Mesendoderm (in vitro differentiated cells): ENCODE data around the gene FTO.

ENCODE experiments used
- DNase-seq: peaks from one replicate; pipeline ENCODE4 v3.0.0; 2013
- H2AK5ac ChIP-seq: 2 replicates; pipeline ENCODE4 v1.6.1; 2013; ENCODE audit warnings: low read length, inconsistent platforms
- H2BK120ac ChIP-seq: 2 replicates; pipeline ENCODE4 v1.6.1; 2013; ENCODE audit warnings: low read depth, mild to moderate bottlenecking, low read length, moderate library complexity, mixed read lengths
- H2BK15ac ChIP-seq: replicated peaks from 2 replicates; pipeline ENCODE4 v1.6.1; 2013; ENCODE audit warnings: low read depth, mild to moderate bottlenecking, moderate library complexity
- H2BK5ac ChIP-seq: 2 replicates; pipeline ENCODE4 v1.6.1; 2013; ENCODE audit warnings: low read length, inconsistent platforms
- H3K18ac ChIP-seq: 2 replicates; pipeline ENCODE4 v1.6.1; 2013; ENCODE audit warnings: mild to moderate bottlenecking, low read length, mixed read lengths
- H3K23ac ChIP-seq: one replicate; pipeline ENCODE4 v1.6.1; 2013; ENCODE audit warnings: low read length
- H3K27ac ChIP-seq: 2 replicates; pipeline ENCODE4 v1.5.1; 2013; ENCODE audit warnings: low read depth, mild to moderate bottlenecking, inconsistent platforms, low read length, moderate library complexity
- H3K27me3 ChIP-seq: 2 replicates; pipeline ENCODE4 v1.6.1; 2013; ENCODE audit warnings: low read length, control low read depth, mild to moderate bottlenecking, inconsistent platforms; ENCODE audit not compliant: insufficient read depth, poor library complexity
- H3K36me3 ChIP-seq: 2 replicates; pipeline ENCODE4 v1.6.1; 2013; ENCODE audit warnings: low read length, inconsistent platforms; ENCODE audit not compliant: control insufficient read depth, insufficient read depth
- H3K4ac ChIP-seq: one replicate; pipeline ENCODE4 v1.6.1; 2013; ENCODE audit warnings: low read depth, mild to moderate bottlenecking, low read length, moderate library complexity
- H3K4me1 ChIP-seq: 2 replicates; pipeline ENCODE4 v1.6.1; 2013; ENCODE audit warnings: low read depth, low read length, inconsistent platforms; ENCODE audit not compliant: control insufficient read depth
- H3K4me2 ChIP-seq: 2 replicates; pipeline ENCODE4 v1.6.1; 2013; ENCODE audit warnings: low read length
- H3K4me3 ChIP-seq: 2 replicates; pipeline ENCODE4 v1.5.1; 2013; ENCODE audit warnings: mild to moderate bottlenecking, low read length
- H3K56ac ChIP-seq: one replicate; pipeline ENCODE4 v1.6.1; 2013; ENCODE audit warnings: low read length
- H3K79me1 ChIP-seq: 2 replicates; pipeline ENCODE4 v1.6.1; 2013; ENCODE audit warnings: low read length, inconsistent platforms
- H3K79me2 ChIP-seq: 2 replicates; pipeline ENCODE4 v1.6.1; 2013; ENCODE audit warnings: mild to moderate bottlenecking, low read length; ENCODE audit not compliant: control insufficient read depth, insufficient read depth
- H3K9ac ChIP-seq: 2 replicates; pipeline ENCODE4 v1.6.1; 2013; ENCODE audit warnings: low read length, inconsistent platforms
- H4K5ac ChIP-seq: one replicate; pipeline ENCODE4 v1.6.1; 2013; ENCODE audit warnings: low read length
- H4K8ac ChIP-seq: one replicate; pipeline ENCODE4 v1.6.1; 2013; ENCODE audit warnings: low read depth, mild to moderate bottlenecking, control low read depth, low read length, moderate library complexity
- WGBS: extraction: QIAGEN DNeasy Blood & Tissue Kit; methylation state at CpG from one replicate; pipeline ENCODE4 v1.1.7; 2013; ENCODE audit warnings: low lambda C conversion rate, missing lambda C conversion rate; ENCODE audit not compliant: insufficient coverage; ENCODE audit errors: extremely low coverage; 5-methylcytosine and 5-hydroxymethylcytosine counted together

FTO gene

GRCh38 chr16:53816211-53816836, 112.4 kb downstream of the FTO start:
- H4K5ac ChIP-seq = no peak overlapping the region
- H3K18ac ChIP-seq = no peak overlapping the region
- H3K23ac ChIP-seq = no peak overlapping the region
- H3K79me2 ChIP-seq = no peaks in the 10 kb centered on the region
- H3K4ac ChIP-seq = no peak overlapping the region
- H2BK120ac ChIP-seq = no peak overlapping the region
- H3K27ac ChIP-seq = no peak overlapping the region
- H3K79me1 ChIP-seq = no peaks in the 10 kb centered on the region
- H3K27me3 ChIP-seq = no peaks in the 10 kb centered on the region
- no peak overlapping the region for H3K4me2 ChIP-seq
- H3K4me3 ChIP-seq = no peak overlapping the region
- no peak overlapping the region for H2BK5ac ChIP-seq
- no peak overlapping the region for H2AK5ac ChIP-seq
- no peak overlapping the region for H3K56ac ChIP-seq
- no peaks in the 10 kb centered on the region for H3K4me1 ChIP-seq
- no peaks in the 10 kb centered on the region for H3K36me3 ChIP-seq
- no peak for DNase-seq
- no peak overlapping the region for H4K8ac ChIP-seq
- H2BK15ac ChIP-seq = no peak overlapping the region
- WGBS = 100% methylated on average over 3 of the region's 5 CpGs
- no peak overlapping the region for H3K9ac ChIP-seq

GRCh38 chr16:53817117-53817755, 113.3 kb downstream of the FTO start:
- Histone ChIP-seq H4K5ac (no peak overlapping the region), H3K23ac (no peak overlapping the region), H2BK5ac (no peak overlapping the region), H2BK120ac (no peak overlapping the region), H3K18ac (no peak overlapping the region), H4K8ac (no peak overlapping the region), H3K79me1 (no peaks in the 10 kb centered on the region), H3K4me3 (no peak overlapping the region), H2AK5ac (no peak overlapping the region), H3K27me3 (no peaks in the 10 kb centered on the region), H3K36me3 (no peaks in the 10 kb centered on the region), H3K4ac (no peak overlapping the region), H3K4me2 (no peak overlapping the region), H3K9ac (no peak overlapping the region), H3K56ac (no peak overlapping the region), H3K4me1 (no peaks in the 10 kb centered on the region), H2BK15ac (no peak overlapping the region), H3K79me2 (no peaks in the 10 kb centered on the region), H3K27ac (no peak overlapping the region)
- WGBS = no CpG with 5 or more reads among the region's 5 CpGs
- DNase-seq = peak; percentile 51

- Histone ChIP-seq H3K4me2 (no peak overlapping the region), H3K27ac (no peak overlapping the region), H2BK5ac (no peak overlapping the region), H3K4me3 (no peak overlapping the region), H3K4ac (no peak overlapping the region), H3K9ac (no peak overlapping the region), H4K5ac (no peak overlapping the region), H3K79me1 (no peaks in the 10 kb centered on the region), H3K4me1 (no peaks in the 10 kb centered on the region), H3K23ac (no peak overlapping the region), H3K79me2 (no peaks in the 10 kb centered on the region), H4K8ac (no peak overlapping the region), H3K56ac (no peak overlapping the region), H2BK120ac (no peak overlapping the region), H2BK15ac (no peak overlapping the region), H2AK5ac (no peak overlapping the region), H3K18ac (no peak overlapping the region), H3K36me3 (no peaks in the 10 kb centered on the region), H3K27me3 (no peaks in the 10 kb centered on the region)
- no peak for DNase-seq
- WGBS = no CpG with 5 or more reads among the region's 1 CpG
These were observed 114.0 kb downstream of the FTO start for GRCh38 chr16:53817812-53818550.

GRCh38 chr16:53821487-53821886, 117.5 kb downstream of the FTO start:
- no peak overlapping the region for H3K27ac ChIP-seq

GRCh38 chr16:53821957-53822625, 118.1 kb downstream of the FTO start:
- Histone ChIP-seq H4K5ac (no peak overlapping the region), H3K79me2 (no peaks in the 10 kb centered on the region), H3K27ac (no peak overlapping the region), H2AK5ac (no peak overlapping the region), H3K27me3 (no peaks in the 10 kb centered on the region), H3K4me1 (no peaks in the 10 kb centered on the region), H3K4ac (no peak overlapping the region), H3K18ac (no peak overlapping the region), H3K4me2 (no peak overlapping the region), H3K56ac (no peak overlapping the region), H3K23ac (no peak overlapping the region), H2BK5ac (no peak overlapping the region), H3K4me3 (no peak overlapping the region), H4K8ac (no peak overlapping the region), H3K36me3 (no peaks in the 10 kb centered on the region), H2BK120ac (no peak overlapping the region), H3K79me1 (no peaks in the 10 kb centered on the region), H2BK15ac (no peak overlapping the region), H3K9ac (no peak overlapping the region)
- DNase-seq = peak; percentile 64
- no CpG with 5 or more reads among the region's 4 CpGs for WGBS

More at GRCh38 chr16:53821487-53821886, 117.5 kb downstream of the FTO start:
- H3K9ac ChIP-seq = no peak overlapping the region
- no peak overlapping the region for H2BK120ac ChIP-seq
- H3K18ac ChIP-seq = no peak overlapping the region
- no peaks in the 10 kb centered on the region for H3K4me1 ChIP-seq
- H2BK5ac ChIP-seq = no peak overlapping the region
- no peak overlapping the region for H4K5ac ChIP-seq
- no peaks in the 10 kb centered on the region for H3K79me2 ChIP-seq
- no peak overlapping the region for H3K4me2 ChIP-seq
- WGBS = no CpG with 5 or more reads among the region's 1 CpG
- no peak overlapping the region for H2AK5ac ChIP-seq
- no peak overlapping the region for H4K8ac ChIP-seq
- DNase-seq = peak; percentile 11
- no peaks in the 10 kb centered on the region for H3K79me1 ChIP-seq
- no peaks in the 10 kb centered on the region for H3K36me3 ChIP-seq
- no peak overlapping the region for H3K56ac ChIP-seq
- H3K4me3 ChIP-seq = no peak overlapping the region
- no peak overlapping the region for H2BK15ac ChIP-seq
- no peak overlapping the region for H3K23ac ChIP-seq
- no peak overlapping the region for H3K4ac ChIP-seq
- H3K27me3 ChIP-seq = no peaks in the 10 kb centered on the region
